Body of pancreas (tissue), 4 donors: ENCODE results near the gene SNX25. TPM values are rescaled to one million over a fixed set of nuclear protein-coding genes. Genes with fewer than 3 reads are reported as not detected.

Experiments used
- ATAC-seq: fragments of 150-250 bp; one replicate; pipeline ENCODE4 v1.9.1; 2016
- DNase-seq, 4 donors: peaks; one replicate each; pipeline ENCODE4 v3.0.0-alpha.2; 2019
- H3K27ac ChIP-seq, 4 donors: fragments of 200-600 bp; sonication (generic); 1 replicate in 3 of 4; 2 replicates in 1 of 4; pipeline versions ENCODE4 v1.5.1 to v1.6.1; 2016 to 2019; ENCODE audit warnings: mild to moderate bottlenecking in 1 of 4, mixed read lengths in 1 of 4, moderate library complexity in 1 of 4
- H3K27me3 ChIP-seq, 2 donors: fragments of 200-600 bp; sonication (generic); one replicate each; pipeline ENCODE4 v1.6.0; 2016; ENCODE audit warnings: mild to moderate bottlenecking in 1 of 2
- H3K36me3 ChIP-seq, 2 donors: fragments of 200-600 bp; sonication (generic); replicated peaks in 1 of 2; 2 replicates each; pipeline ENCODE4 v1.5.1; 2016; ENCODE audit warnings: low read depth in 2 of 2; ENCODE audit not compliant: insufficient read depth in 1 of 2
- H3K4me1 ChIP-seq: fragments of 200-600 bp; sonication (generic); one replicate; pipeline ENCODE4 v1.6.0; 2016
- H3K4me3 ChIP-seq, 2 donors: fragments of 200-600 bp; sonication (generic); 1 replicate in 1 of 2; 2 replicates in 1 of 2; pipeline ENCODE4 v1.5.1; 2016 to 2019
- H3K9me3 ChIP-seq, 3 donors: fragments of 200-600 bp; sonication (generic); 1 replicate in 2 of 3; 2 replicates in 1 of 3; pipeline ENCODE4 v1.5.1; 2016
- CTCF ChIP-seq, 7 experiments: fragments of 450-650 bp in 4 of 7; fragments of 200-600 bp in 3 of 7; sonication (generic) in 3 of 7; IDR thresholded peaks; one replicate each; pipeline ENCODE4 v1.5.1; 2016 to 2019; ENCODE audit warnings: antibody characterized with exemption in 7 of 7
- POLR2A ChIP-seq, 3 donors: fragments of 450-650 bp; IDR thresholded peaks; one replicate each; pipeline ENCODE4 v1.6.1; 2016; ENCODE audit warnings: antibody characterized with exemption in 3 of 3, mild to moderate bottlenecking in 2 of 3
- WGBS, 2 donors: methylation state at CpG; one replicate each; pipeline ENCODE4 v1.1.5; 2017; 5-methylcytosine and 5-hydroxymethylcytosine counted together
- intact Hi-C: fragments of 100-400 bp; cut with DNase I; formaldehyde crosslinking; loops from one replicate; pipeline ENCODE4 v1.15.1; 2023
- total RNA-seq, 2 donors: library from RNA; depleted of rRNA; stranded (reverse); fragments of >200 nt; gene quantifications; one replicate each; pipeline ENCODE4 v1.1.0, GENCODE V29; 2016

The SNX25 gene
- total RNA-seq, 2 donors from 2014 or later = 16.6 to 25.7 TPM

GRCh38 chr4:185369731-185370130, 160.3 kb downstream of the SNX25 start:
- intact Hi-C loops = no loop called here
- TF ChIP-seq POLR2A (IDR thresholded peaks at IDR 0.05) = no peak
- TF ChIP-seq CTCF (IDR thresholded peaks at IDR 0.05) = no peak
- Histone ChIP-seq H3K4me3 (no peak overlapping the region), H3K36me3 (peaks cover 0 to 1% of the 10 kb centered on the region in 2 donors), H3K27me3 (no peaks in the 10 kb centered on the region), H3K9me3 (no peaks in the 10 kb centered on the region), H3K4me1 (no peaks in the 10 kb centered on the region), H3K27ac (no peak overlapping the region)
- 61 to 70% methylated on average over 3 of the region's 3 CpGs for WGBS, 2 donors
- no peak for DNase-seq
- no peak for ATAC-seq

- H3K36me3 ChIP-seq = peaks cover 0 to 1% of the 10 kb centered on the region in 2 donors
- DNase-seq = no peak
- H3K4me3 ChIP-seq = no peak overlapping the region
- H3K9me3 ChIP-seq = no peaks in the 10 kb centered on the region
- ATAC-seq = no peak
- TF ChIP-seq CTCF (IDR thresholded peaks at IDR 0.05) = no peak
- H3K27ac ChIP-seq = no peak overlapping the region
- WGBS, 2 donors = 94 to 96% methylated on average over 11 of the region's 11 CpGs
- intact Hi-C loops = no loop called here
- no peaks in the 10 kb centered on the region for H3K27me3 ChIP-seq
- no peaks in the 10 kb centered on the region for H3K4me1 ChIP-seq
Measured at GRCh38 chr4:185370268-185370949, 161.0 kb downstream of the SNX25 start.

GRCh38 chr4:185371702-185372101, 162.3 kb downstream of the SNX25 start:
- no peak overlapping the region for H3K4me3 ChIP-seq
- no peaks in the 10 kb centered on the region for H3K9me3 ChIP-seq
- no peaks in the 10 kb centered on the region for H3K27me3 ChIP-seq
- ATAC-seq = no peak
- no peak for DNase-seq
- no peaks in the 10 kb centered on the region for H3K4me1 ChIP-seq
- TF ChIP-seq CTCF (IDR thresholded peaks at IDR 0.05) (no peak), POLR2A (IDR thresholded peaks at IDR 0.05) (no peak)
- H3K27ac ChIP-seq = no peak overlapping the region
- H3K36me3 ChIP-seq = peaks cover 0 to 1% of the 10 kb centered on the region in 2 donors
- WGBS, 2 donors = 93 to 97% methylated on average over 11 of the region's 11 CpGs
- intact Hi-C loops = no loop called here

GRCh38 chr4:185374027-185374426, 164.6 kb downstream of the SNX25 start:
- H3K9me3 ChIP-seq = no peaks in the 10 kb centered on the region
- H3K27ac ChIP-seq = no peak overlapping the region
- intact Hi-C loops = no loop called here
- TF ChIP-seq CTCF (IDR thresholded peaks at IDR 0.05) (no peak), POLR2A (IDR thresholded peaks at IDR 0.05) (no peak)
- ATAC-seq (no peak), DNase-seq (no peak)
- H3K27me3 ChIP-seq = no peaks in the 10 kb centered on the region
- peaks cover 8% of the 10 kb centered on the region for H3K4me1 ChIP-seq
- WGBS, 2 donors = 77 to 84% methylated on average over 7 of the region's 7 CpGs
- no peak overlapping the region for H3K4me3 ChIP-seq
- peaks cover 0 to 1% of the 10 kb centered on the region in 2 donors for H3K36me3 ChIP-seq

- no peaks in the 10 kb centered on the region for H3K27me3 ChIP-seq
- H3K4me3 ChIP-seq = no peak overlapping the region
- intact Hi-C loops = no loop called here
- peaks cover 0 to 1% of the 10 kb centered on the region in 2 donors for H3K36me3 ChIP-seq
- H3K4me1 ChIP-seq = peaks cover 14% of the 10 kb centered on the region
- no peak for TF ChIP-seq POLR2A (IDR thresholded peaks at IDR 0.05)
- TF ChIP-seq CTCF (IDR thresholded peaks at IDR 0.05) = no peak
- ATAC-seq (no peak), DNase-seq (no peak)
- WGBS, 2 donors = 86 to 88% methylated on average over 6 of the region's 6 CpGs
- no peak overlapping the region for H3K27ac ChIP-seq
- no peaks in the 10 kb centered on the region for H3K9me3 ChIP-seq
Measured at GRCh38 chr4:185374573-185374972, 165.2 kb downstream of the SNX25 start.
